Activated effector memory CD4-positive, alpha-beta T cell treated with Interleukin-2 at 50 U/mL for 16 hours (primary cell): Measurements from ENCODE around the gene TRPV6.

Experiments used
- DNase-seq: peaks from one replicate; pipeline ENCODE4 v3.0.0-alpha.2; 2020

TRPV6 gene

GRCh38 chr7:142847353-142847752, 38.2 kb downstream of the TRPV6 start:
- DNase-seq: no peak

DNA sequence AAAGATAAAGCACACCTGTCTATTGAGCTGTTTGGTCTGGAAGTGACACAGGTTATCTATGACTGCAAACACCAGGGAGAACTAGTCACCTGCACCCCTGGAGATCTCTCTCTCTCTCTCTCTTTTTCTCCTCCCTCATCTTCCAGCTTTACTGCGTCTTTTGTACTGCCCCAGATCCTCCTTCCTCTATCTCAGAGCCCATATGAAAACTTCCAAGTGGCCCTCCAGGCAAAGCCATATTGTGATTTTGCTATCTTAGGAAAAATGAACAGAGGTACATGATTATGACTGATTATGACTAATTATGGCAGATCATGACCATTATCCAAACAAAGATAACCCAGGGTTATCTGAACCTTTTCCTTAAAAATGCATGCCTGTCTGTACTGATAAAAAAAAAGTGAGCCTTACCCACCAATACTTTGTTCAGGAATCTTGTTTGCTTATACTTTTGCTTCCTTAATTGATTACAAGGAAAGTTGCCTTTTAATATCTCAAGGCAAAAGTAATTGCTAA, 43.2 kb downstream of the TRPV6 start:
- DNase-seq: no peak

- no peak for DNase-seq
These were observed 46.9 kb downstream of the TRPV6 start for GRCh38 chr7:142838461-142839213.

GRCh38 chr7:142836426-142836825, 49.1 kb downstream of the TRPV6 start:
- DNase-seq: no peak

DNA sequence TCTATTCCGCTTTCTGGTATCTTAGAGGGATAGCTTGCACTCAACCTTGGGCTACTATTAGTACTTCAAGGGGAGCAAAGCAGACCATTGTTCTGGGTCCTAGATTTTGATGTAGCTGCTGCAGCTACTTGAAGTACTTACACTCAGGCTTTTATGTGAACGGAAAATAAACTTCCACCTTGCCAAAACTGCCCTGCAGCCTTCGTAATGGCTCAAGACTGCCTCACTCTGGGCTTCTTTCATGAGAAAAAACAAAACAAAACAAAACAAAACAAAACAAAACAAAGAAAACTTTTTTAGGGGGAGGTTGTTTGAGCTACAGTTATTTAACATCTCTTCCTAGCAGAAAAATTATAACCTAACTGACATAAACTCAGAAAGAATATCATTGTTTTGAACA, 50.1 kb downstream of the TRPV6 start:
- no peak for DNase-seq

DNA sequence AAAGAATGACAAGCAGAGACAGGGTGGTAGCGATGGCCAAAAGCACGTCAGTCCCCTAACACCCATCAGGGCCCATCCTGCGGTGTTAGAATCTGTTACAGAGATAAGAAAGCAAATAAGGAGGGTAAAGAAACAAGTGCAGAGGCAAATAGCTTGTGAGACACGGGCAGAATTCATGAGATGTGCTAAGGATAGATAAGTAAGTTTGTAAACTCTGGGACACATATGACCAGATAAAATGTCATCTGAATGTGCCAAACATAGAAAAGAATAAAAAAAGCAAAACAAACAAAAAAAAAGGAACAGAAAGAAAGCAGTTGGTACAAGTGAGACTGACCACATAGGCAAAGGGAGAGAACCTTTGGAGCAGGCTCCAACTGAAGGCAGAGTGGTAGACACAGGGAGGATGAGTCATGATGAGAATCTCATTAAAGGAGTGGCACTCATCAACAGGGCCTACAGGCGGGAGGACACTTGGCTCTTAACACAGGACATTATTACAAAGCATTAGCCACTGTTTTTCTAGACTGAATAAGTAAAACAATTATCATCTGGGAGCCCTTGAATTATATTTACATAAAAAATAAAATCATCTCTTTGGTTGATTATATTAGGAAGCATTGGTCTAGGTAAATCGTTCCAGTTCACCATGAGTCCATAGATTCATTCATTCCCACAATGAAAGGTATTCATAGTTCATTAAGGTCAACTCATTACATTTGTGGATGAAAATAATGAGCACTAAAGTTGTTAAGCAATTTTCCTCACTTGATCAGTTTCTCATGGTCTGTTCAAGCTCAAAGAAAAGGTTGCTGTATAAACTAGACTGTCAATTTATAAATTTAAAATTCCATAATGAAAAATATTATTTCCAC, 52.1 kb downstream of the TRPV6 start:
- no peak for DNase-seq

DNA sequence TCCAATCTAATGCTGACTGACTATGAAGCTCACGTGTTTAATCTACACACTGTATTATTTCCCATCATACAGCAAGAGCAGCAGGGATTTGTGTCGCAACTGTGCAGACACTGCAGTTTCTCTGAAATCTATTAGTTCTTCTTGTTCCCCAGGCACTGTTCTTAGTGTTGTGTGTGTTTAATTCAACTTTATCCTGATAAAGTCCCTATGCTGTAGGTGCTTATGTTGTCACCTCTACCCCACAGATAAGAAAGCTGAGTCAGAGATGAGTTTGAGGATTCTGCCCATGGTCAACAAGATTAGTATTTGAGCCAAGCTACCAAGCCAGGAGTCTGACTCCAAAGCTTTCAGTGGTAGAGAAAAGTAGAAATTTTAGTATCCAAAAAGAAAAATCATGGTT, 53.1 kb downstream of the TRPV6 start:
- DNase-seq: no peak

DNA sequence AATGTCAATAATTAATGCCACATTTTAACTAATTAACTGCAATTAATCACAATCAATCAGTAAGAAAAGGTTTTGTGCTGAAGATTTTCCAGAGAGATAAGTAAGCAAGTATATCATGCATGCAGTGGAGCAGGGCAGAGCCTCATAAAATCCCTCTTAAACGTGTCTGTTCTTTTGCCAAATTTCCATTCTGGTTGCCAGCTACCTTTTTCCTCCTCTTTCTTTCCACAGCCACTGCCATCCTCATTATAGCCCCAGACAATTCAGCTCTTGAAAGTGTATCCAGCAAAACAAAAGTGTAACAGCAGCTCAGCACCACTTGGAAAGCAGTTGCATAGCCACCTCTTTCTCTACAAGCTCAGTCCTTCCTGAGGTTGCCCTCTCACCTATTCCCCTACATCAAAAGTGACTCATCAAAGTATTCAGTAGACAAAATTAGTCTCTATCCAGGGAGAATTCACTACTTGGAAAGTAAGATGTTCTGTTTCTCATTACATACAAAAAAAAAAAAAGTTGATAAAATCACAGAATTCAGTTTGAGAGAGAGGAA, 57.5 kb downstream of the TRPV6 start:
- DNase-seq: no peak

DNA sequence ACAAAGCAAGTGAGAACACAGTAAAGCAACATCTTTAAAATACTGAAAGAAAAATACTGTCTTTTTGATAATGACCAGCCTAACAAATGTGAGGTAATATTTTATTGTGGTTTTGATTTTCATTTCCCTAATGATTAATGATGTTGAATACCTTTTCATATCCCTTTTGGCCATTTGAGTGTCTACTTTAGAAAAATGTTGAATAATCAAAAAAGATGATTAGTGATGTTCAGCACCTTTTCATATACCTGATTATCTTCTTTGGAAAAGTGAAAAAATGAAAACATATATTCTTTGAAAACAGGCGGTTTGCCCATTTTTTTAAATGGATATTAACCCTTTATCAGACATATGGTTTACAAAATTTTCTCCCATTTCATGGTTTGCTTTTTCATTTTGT, 62.8 kb downstream of the TRPV6 start:
- DNase-seq: no peak
